OCI-LY7 (cell line): Measurements from ENCODE around the gene NFAM1. TPM values are rescaled to one million over a fixed set of nuclear protein-coding genes. Genes with fewer than 3 reads are reported as not detected.

Experiments
- BruUV-seq: library from RNA; stranded (reverse); fragments of 400-500 nt; replicated peaks from 2 replicates; lab custom pipeline; 2021; lab: Mats Ljungman, UMichigan
- CTCF ChIA-PET: fragments of 300-600 bp; sonication (Branson Sonifier 250); formaldehyde crosslinking; loops from one replicate; lab custom pipeline; 2022; ENCODE audit warnings: antibody characterized with exemption; ENCODE audit not compliant: unreplicated experiment; lab: Charles Lee
- POLR2A ChIA-PET: fragments of 300-600 bp; sonication (Branson Sonifier 250); formaldehyde crosslinking; loops from one replicate; lab custom pipeline; 2022; ENCODE audit warnings: antibody characterized with exemption; lab: Charles Lee
- DNase-seq: peaks from one replicate; pipeline ENCODE4 v3.0.0-alpha.2; 2015; ENCODE audit warnings: low spot score
- H2AFZ ChIP-seq: fragments of 200-600 bp; sonication (generic), shearing (Covaris generic); 2 replicates; pipeline ENCODE4 v1.6.1; 2014; ENCODE audit warnings: mild to moderate bottlenecking, antibody characterized with exemption, low read length, moderate library complexity
- H3K27ac ChIP-seq: fragments of 200-600 bp; sonication (generic); 2 replicates; pipeline ENCODE4 v1.5.1; 2014; ENCODE audit warnings: mixed run types, low read depth, mild to moderate bottlenecking, moderate library complexity, low read length, inconsistent platforms; ENCODE audit not compliant: poor library complexity, severe bottlenecking
- H3K36me3 ChIP-seq: fragments of 200-600 bp; sonication (generic); 2 replicates; pipeline ENCODE4 v1.6.1; 2014; ENCODE audit warnings: mild to moderate bottlenecking, antibody characterized with exemption, low read length, moderate library complexity, mixed read lengths; ENCODE audit not compliant: insufficient read depth
- H3K4me1 ChIP-seq: fragments of 200-600 bp; sonication (generic); 2 replicates; pipeline ENCODE4 v1.5.1; 2014; ENCODE audit warnings: mild to moderate bottlenecking, low read length; ENCODE audit not compliant: insufficient read depth, poor library complexity, severe bottlenecking
- H3K4me2 ChIP-seq: fragments of 200-600 bp; sonication (generic); 2 replicates; pipeline ENCODE4 v1.6.1; 2014; ENCODE audit warnings: mild to moderate bottlenecking, low read length
- H3K4me3 ChIP-seq: fragments of 200-600 bp; sonication (generic); 2 replicates; pipeline ENCODE4 v1.5.1; 2014; ENCODE audit warnings: mild to moderate bottlenecking, low read depth, low read length; ENCODE audit not compliant: poor library complexity, severe bottlenecking
- H3K79me2 ChIP-seq: fragments of 200-600 bp; sonication (generic); 2 replicates; pipeline ENCODE4 v1.6.1; 2016; ENCODE audit warnings: low read depth, mild to moderate bottlenecking, low read length, moderate library complexity, mixed read lengths; ENCODE audit not compliant: insufficient read depth
- H3K9me2 ChIP-seq: fragments of 200-600 bp; sonication (generic); 2 replicates; pipeline ENCODE4 v1.6.1; 2016; ENCODE audit warnings: mild to moderate bottlenecking, low read length, mixed read lengths; ENCODE audit not compliant: insufficient read depth
- H3K9me3 ChIP-seq: fragments of 200-600 bp; sonication (generic); 2 replicates; pipeline ENCODE4 v1.6.1; 2014; ENCODE audit warnings: mild to moderate bottlenecking, mixed run types, low read length, mixed read lengths
- H4K20me1 ChIP-seq: fragments of 200-600 bp; sonication (generic); 2 replicates; pipeline ENCODE4 v1.6.1; 2014; ENCODE audit warnings: mild to moderate bottlenecking, antibody characterized with exemption, low read length, moderate library complexity, mixed read lengths; ENCODE audit not compliant: insufficient read depth
- CTCF ChIP-seq: fragments of 200-600 bp; sonication (generic); conservative IDR thresholded peaks from 2 replicates; pipeline ENCODE4 v1.5.1; 2014; ENCODE audit warnings: mild to moderate bottlenecking, antibody characterized with exemption, low read length, moderate library complexity, mixed read lengths
- EZH2phosphoT487 ChIP-seq: fragments of 200-600 bp; sonication (generic); IDR thresholded peaks from 2 replicates; pipeline ENCODE4 v1.6.1; 2018; ENCODE audit warnings: low read depth, borderline replicate concordance, mild to moderate bottlenecking, mixed run types, antibody characterized with exemption, low read length, moderate library complexity, mixed read lengths
- intact Hi-C: fragments of 100-400 bp; cut with micrococcal nuclease; formaldehyde crosslinking; loops from one replicate; pipeline ENCODE4 v1.10.0; 2022; ENCODE audit not compliant: unreplicated experiment
- total RNA-seq, 2 experiments: library from RNA; depleted of rRNA in 1 of 2; stranded (reverse); fragments of >200 nt in 1 of 2; shearing (Covaris generic) in 1 of 2; gene quantifications; 2 replicates each; pipeline ENCODE4 v1.2.3, GENCODE V29; 2014 to 2022

Gene NFAM1
- total RNA-seq, 2 experiments from 2014 or later = 0.16 to 0.88 TPM

- Histone ChIP-seq H3K9me3 (no peaks in the 10 kb centered on the region), H2AFZ (peak overlapping the region; percentile 87), H3K79me2 (no peaks in the 10 kb centered on the region), H4K20me1 (no peaks in the 10 kb centered on the region), H3K4me3 (peak overlapping the region; percentile 54), H3K27ac (peak overlapping the region; percentile 65), H3K4me1 (peaks cover 34% of the 10 kb centered on the region), H3K4me2 (peak overlapping the region; percentile 77), H3K36me3 (no peaks in the 10 kb centered on the region), H3K9me2 (no peaks in the 10 kb centered on the region)
- no TSS peak for BruUV-seq
- peak; percentile 71 for DNase-seq
- ChIA-PET CTCF (interaction anchor here (0.6 kb wide), 1 partner anchor 28 kb away, joined by 5 read pairs; no protein-coding TSS in a partner anchor), POLR2A (interaction anchor here (1.0 kb wide), 1 partner anchor 100 kb away, joined by 3 read pairs; no protein-coding TSS in a partner anchor)
- no peak for TF ChIP-seq EZH2phosphoT487
- no peak for TF ChIP-seq CTCF
- intact Hi-C loops = loop anchor here (1.0 kb wide), 1 partner anchor 317 kb away; no protein-coding TSS in a partner anchor
Measured at GRCh38 chr22:42397332-42398249, 34.6 kb downstream of the NFAM1 start.

- Histone ChIP-seq H3K4me3 (peak overlapping the region; percentile 54), H3K36me3 (no peaks in the 10 kb centered on the region), H3K4me2 (peak overlapping the region; percentile 77), H2AFZ (peak overlapping the region; percentile 87), H3K27ac (peak overlapping the region; percentile 65), H3K9me2 (no peaks in the 10 kb centered on the region), H3K4me1 (peaks cover 34% of the 10 kb centered on the region), H3K9me3 (no peaks in the 10 kb centered on the region), H3K79me2 (no peaks in the 10 kb centered on the region), H4K20me1 (no peaks in the 10 kb centered on the region)
- TF ChIP-seq EZH2phosphoT487 (no peak), CTCF (peak; percentile 64)
- intact Hi-C loops = loop anchor here (1.0 kb wide), 1 partner anchor 316 kb away; no protein-coding TSS in a partner anchor
- BruUV-seq = no TSS peak
- ChIA-PET POLR2A (interaction anchor here (1.0 kb wide), 2 partner anchors 97 to 100 kb away, joined by 3 read pairs; no protein-coding TSS in a partner anchor), CTCF (interaction anchor here (0.6 kb wide), 1 partner anchor 27 kb away, joined by 5 read pairs; no protein-coding TSS in a partner anchor)
- DNase-seq = peak; percentile 74
Measured at GRCh38 chr22:42396621-42397331, 35.4 kb downstream of the NFAM1 start.
